ENCODE measurements around the gene RAB3GAP1. TPM values are rescaled to one million over a fixed set of nuclear protein-coding genes. Genes with fewer than 3 reads are reported as not detected.
A peak's percentile ranks its signal among the peaks of the same experiment; 100 is the strongest.

RAB3GAP1 gene
- total and polyA plus RNA-seq, 2 donors from 2014 or later = 16.6 to 41.4 TPM

GRCh38 chr2:135004005-135004746 is 47.9 kb upstream of the RAB3GAP1 start:
- no peaks in the 10 kb centered on the region for H3K9me3 ChIP-seq (ENCODE audit: control insufficient read depth in 2 of 3, insufficient read depth in 1 of 3, low read length in 3 of 3)
- FAIRE-seq = peak; percentile 82
- no peak overlapping the region for H3K27ac ChIP-seq (ENCODE audit: low read depth in 2 of 2, low read length in 2 of 2)
- peak; percentile 69 to 83 (median 80) for DNase-seq
- peak; percentile 89 for TF ChIP-seq CTCF (IDR thresholded peaks at IDR 0.05; ENCODE audit: borderline replicate concordance, extremely low read depth, insufficient read depth)
- no peak overlapping the region for H3K9ac ChIP-seq (ENCODE audit: low read length in 3 of 3)
- no peaks in the 10 kb centered on the region for H3K4me1 ChIP-seq (ENCODE audit: control insufficient read depth in 2 of 3, insufficient read depth in 2 of 3, low read depth in 1 of 3, low read length in 3 of 3)
- intact Hi-C loops (cut with DNase I) = loop anchor here (5.0 kb wide), 1 partner anchor 708 kb away; no protein-coding TSS in a partner anchor
- no peaks in the 10 kb centered on the region for H3K27me3 ChIP-seq (ENCODE audit: control insufficient read depth, insufficient read depth, low read length)
- H3K4me3 ChIP-seq (ENCODE audit: low read length in 3 of 3) = no peak overlapping the region
- no peaks in the 10 kb centered on the region for H3K36me3 ChIP-seq (ENCODE audit: control insufficient read depth in 2 of 3, insufficient read depth in 3 of 3, low read length in 3 of 3)

- Histone ChIP-seq H3K27ac (ENCODE audit: low read depth in 2 of 2, low read length in 2 of 2) (no peak overlapping the region), H3K9ac (ENCODE audit: low read length in 3 of 3) (no peak overlapping the region), H3K4me3 (ENCODE audit: low read length in 3 of 3) (no peak overlapping the region), H3K4me1 (ENCODE audit: control insufficient read depth in 2 of 3, insufficient read depth in 2 of 3, low read depth in 1 of 3, low read length in 3 of 3) (no peaks in the 10 kb centered on the region), H3K9me3 (ENCODE audit: control insufficient read depth in 2 of 3, insufficient read depth in 1 of 3, low read length in 3 of 3) (no peaks in the 10 kb centered on the region), H3K27me3 (ENCODE audit: control insufficient read depth, insufficient read depth, low read length) (no peaks in the 10 kb centered on the region), H3K36me3 (ENCODE audit: control insufficient read depth in 2 of 3, insufficient read depth in 3 of 3, low read length in 3 of 3) (no peaks in the 10 kb centered on the region)
- FAIRE-seq (no peak), DNase-seq (no peak)
- TF ChIP-seq CTCF (IDR thresholded peaks at IDR 0.05; ENCODE audit: borderline replicate concordance, extremely low read depth, insufficient read depth) = no peak
- intact Hi-C loops (cut with DNase I) = no loop called here
Observed at GRCh38 chr2:135005753-135006152, 46.3 kb upstream of the RAB3GAP1 start.

GRCh38 chr2:135009339-135009738 is 42.8 kb upstream of the RAB3GAP1 start:
- TF ChIP-seq CTCF (IDR thresholded peaks at IDR 0.05; ENCODE audit: borderline replicate concordance, extremely low read depth, insufficient read depth) = no peak
- Histone ChIP-seq H3K27me3 (ENCODE audit: control insufficient read depth, insufficient read depth, low read length) (no peaks in the 10 kb centered on the region), H3K36me3 (ENCODE audit: control insufficient read depth in 2 of 3, insufficient read depth in 3 of 3, low read length in 3 of 3) (no peaks in the 10 kb centered on the region), H3K9me3 (ENCODE audit: control insufficient read depth in 2 of 3, insufficient read depth in 1 of 3, low read length in 3 of 3) (no peaks in the 10 kb centered on the region), H3K9ac (ENCODE audit: low read length in 3 of 3) (no peak overlapping the region), H3K27ac (ENCODE audit: low read depth in 2 of 2, low read length in 2 of 2) (no peak overlapping the region), H3K4me3 (ENCODE audit: low read length in 3 of 3) (no peak overlapping the region), H3K4me1 (ENCODE audit: control insufficient read depth in 2 of 3, insufficient read depth in 2 of 3, low read depth in 1 of 3, low read length in 3 of 3) (no peaks in the 10 kb centered on the region)
- intact Hi-C loops (cut with DNase I) = no loop called here
- DNase-seq (no peak), FAIRE-seq (no peak)
